ENCODE results near the gene RALGPS1. TPM values are rescaled to one million over a fixed set of nuclear protein-coding genes. Genes with fewer than 3 reads are reported as not detected.

Gene RALGPS1
- total RNA-seq, 2 experiments from 2014 or later: 14.1 to 14.4 TPM

DNA sequence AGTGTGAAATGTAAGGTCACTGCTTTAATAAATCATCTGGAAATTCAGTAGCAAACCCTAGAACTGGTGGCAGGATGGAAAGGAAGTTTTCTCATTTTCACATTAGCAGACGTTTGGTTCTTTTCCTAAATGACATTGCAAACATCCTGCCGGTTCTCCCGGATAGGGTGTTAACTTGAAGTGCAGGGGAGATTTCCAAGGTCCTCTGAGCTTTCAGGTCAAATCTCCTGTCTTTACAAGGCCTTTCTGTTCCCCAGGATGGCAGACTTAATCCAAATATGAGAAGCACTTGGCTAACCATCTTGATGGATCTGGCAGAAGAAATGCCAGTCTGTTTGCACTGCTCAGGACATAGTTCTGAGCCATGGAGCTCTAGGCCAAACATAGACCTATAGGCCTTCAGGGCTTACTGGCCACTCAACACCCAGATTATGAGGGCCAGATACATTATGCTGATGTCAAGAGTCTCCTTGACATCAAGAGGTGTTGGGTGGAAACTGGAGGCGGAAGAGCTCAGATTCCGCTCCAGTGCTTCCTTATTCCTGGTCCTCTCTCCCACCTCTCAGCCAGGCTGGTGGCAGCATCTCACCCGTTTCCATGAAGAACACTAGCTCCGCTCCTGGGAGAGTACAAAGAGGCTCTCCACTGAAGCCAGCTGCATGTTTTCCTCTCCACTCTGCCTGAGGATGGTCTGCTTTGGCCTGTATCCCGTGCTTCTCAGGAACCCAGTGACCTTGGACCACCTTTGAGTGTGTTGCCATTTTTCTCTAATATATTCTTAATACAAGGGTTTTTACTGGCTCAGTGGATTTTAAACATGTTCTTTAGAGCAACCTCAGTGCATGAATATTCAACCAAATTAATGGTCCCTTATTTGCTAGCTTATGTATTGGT, 61.0 kb downstream of the RALGPS1 start:
- ChIA-PET CTCF (ENCODE audit: unreplicated experiment) (no interaction called here), POLR2A (no interaction called here)
- BruUV-seq (replicated peaks): no TSS peak
- TF ChIP-seq CTCF (conservative IDR thresholded peaks at IDR 0.05; ENCODE audit: low read length) (no peak), EZH2phosphoT487 (IDR thresholded peaks at IDR 0.05; ENCODE audit: borderline replicate concordance, low read depth, low read length) (no peak)
- DNase-seq (ENCODE audit: low spot score): no peak
- H3K79me2 ChIP-seq (ENCODE audit: insufficient read depth, low read depth, low read length): no peaks in the 10 kb centered on the region
- H4K20me1 ChIP-seq (ENCODE audit: insufficient read depth, low read length): no peaks in the 10 kb centered on the region
- H3K4me1 ChIP-seq (ENCODE audit: insufficient read depth, low read length, poor library complexity, severe bottlenecking): no peaks in the 10 kb centered on the region
- H3K9me3 ChIP-seq (ENCODE audit: low read length): no peaks in the 10 kb centered on the region
- H3K4me3 ChIP-seq (ENCODE audit: low read depth, low read length, poor library complexity, severe bottlenecking): no peak overlapping the region
- H3K4me2 ChIP-seq (ENCODE audit: low read length): no peak overlapping the region
- no peak overlapping the region for H2AFZ ChIP-seq (ENCODE audit: low read length)
- H3K36me3 ChIP-seq (ENCODE audit: insufficient read depth, low read length): no peaks in the 10 kb centered on the region
- intact Hi-C loops (cut with micrococcal nuclease; ENCODE audit: unreplicated experiment): no loop called here
- H3K9me2 ChIP-seq (ENCODE audit: insufficient read depth, low read length): no peaks in the 10 kb centered on the region
- no peak overlapping the region for H3K27ac ChIP-seq (ENCODE audit: low read depth, low read length, poor library complexity, severe bottlenecking)

DNA sequence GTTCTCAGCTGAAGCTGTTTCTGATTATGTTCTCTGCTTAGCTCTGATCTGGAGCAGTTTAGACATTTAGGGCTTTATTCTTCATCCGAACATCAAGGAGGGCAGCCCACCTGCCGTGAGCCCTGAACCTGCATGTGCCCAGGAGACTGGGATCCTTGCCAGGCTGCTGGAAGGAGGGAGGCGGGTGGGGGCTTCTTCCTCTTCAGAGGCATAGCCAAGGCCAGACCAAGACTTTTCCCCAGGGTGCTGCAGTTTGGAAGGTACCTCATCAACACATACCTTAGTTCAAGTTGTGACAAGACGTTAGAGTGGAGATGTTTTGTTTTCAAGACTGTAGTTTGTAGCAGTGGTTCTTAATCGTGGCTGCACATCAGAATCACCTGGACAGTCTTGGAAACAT, 64.9 kb downstream of the RALGPS1 start:
- H3K79me2 ChIP-seq (ENCODE audit: insufficient read depth, low read depth, low read length): no peaks in the 10 kb centered on the region
- no peak for TF ChIP-seq CTCF (conservative IDR thresholded peaks at IDR 0.05; ENCODE audit: low read length)
- no peak for TF ChIP-seq EZH2phosphoT487 (IDR thresholded peaks at IDR 0.05; ENCODE audit: borderline replicate concordance, low read depth, low read length)
- POLR2A ChIA-PET: interaction anchor here (0.7 kb wide), 1 partner anchor 182 kb away, joined by 3 read pairs; no protein-coding TSS in a partner anchor

GRCh38 chr9:126980231-126980630, 65.6 kb downstream of the RALGPS1 start:
- Histone ChIP-seq H3K9me3 (ENCODE audit: low read length) (no peaks in the 10 kb centered on the region), H3K4me1 (ENCODE audit: insufficient read depth, low read length, poor library complexity, severe bottlenecking) (no peaks in the 10 kb centered on the region), H3K4me2 (ENCODE audit: low read length) (no peak overlapping the region), H3K9me2 (ENCODE audit: insufficient read depth, low read length) (no peaks in the 10 kb centered on the region), H3K79me2 (ENCODE audit: insufficient read depth, low read depth, low read length) (no peaks in the 10 kb centered on the region), H3K27ac (ENCODE audit: low read depth, low read length, poor library complexity, severe bottlenecking) (no peak overlapping the region), H3K36me3 (ENCODE audit: insufficient read depth, low read length) (no peaks in the 10 kb centered on the region), H2AFZ (ENCODE audit: low read length) (no peak overlapping the region), H3K4me3 (ENCODE audit: low read depth, low read length, poor library complexity, severe bottlenecking) (no peak overlapping the region), H4K20me1 (ENCODE audit: insufficient read depth, low read length) (no peaks in the 10 kb centered on the region)
- no peak for DNase-seq (ENCODE audit: low spot score)
- ChIA-PET CTCF (ENCODE audit: unreplicated experiment) (no interaction called here), POLR2A (no interaction called here)
- no peak for TF ChIP-seq CTCF (conservative IDR thresholded peaks at IDR 0.05; ENCODE audit: low read length)
- no peak for TF ChIP-seq EZH2phosphoT487 (IDR thresholded peaks at IDR 0.05; ENCODE audit: borderline replicate concordance, low read depth, low read length)
- intact Hi-C loops (cut with micrococcal nuclease; ENCODE audit: unreplicated experiment): no loop called here
- BruUV-seq (replicated peaks): no TSS peak

More for the DNA sequence above, 64.9 kb downstream of the RALGPS1 start:
- intact Hi-C loops (cut with micrococcal nuclease; ENCODE audit: unreplicated experiment): no loop called here
- Histone ChIP-seq H4K20me1 (ENCODE audit: insufficient read depth, low read length) (no peaks in the 10 kb centered on the region), H3K4me2 (ENCODE audit: low read length) (no peak overlapping the region), H3K4me3 (ENCODE audit: low read depth, low read length, poor library complexity, severe bottlenecking) (no peak overlapping the region), H2AFZ (ENCODE audit: low read length) (no peak overlapping the region), H3K9me2 (ENCODE audit: insufficient read depth, low read length) (no peaks in the 10 kb centered on the region), H3K9me3 (ENCODE audit: low read length) (no peaks in the 10 kb centered on the region), H3K4me1 (ENCODE audit: insufficient read depth, low read length, poor library complexity, severe bottlenecking) (no peaks in the 10 kb centered on the region), H3K36me3 (ENCODE audit: insufficient read depth, low read length) (no peaks in the 10 kb centered on the region), H3K27ac (ENCODE audit: low read depth, low read length, poor library complexity, severe bottlenecking) (no peak overlapping the region)
- no peak for DNase-seq (ENCODE audit: low spot score)
- CTCF ChIA-PET (ENCODE audit: unreplicated experiment): interaction anchor here (0.9 kb wide), 1 partner anchor 44 kb away, joined by 3 read pairs; no protein-coding TSS in a partner anchor
- no TSS peak for BruUV-seq (replicated peaks)

All from OCI-LY7 (cell line).